Natural killer cell (primary cell): Measurements from ENCODE around the gene AK3. TPM values are rescaled to one million over a fixed set of nuclear protein-coding genes. Genes with fewer than 3 reads are reported as not detected.

Source experiments
- ATAC-seq, 3 donors: fragments of 150-1000 bp in 2 of 3; fragments of 200-7000 bp in 1 of 3; cut with Tn5 transposase; 1 replicate in 1 of 3; 2 replicates in 2 of 3; pipeline ENCODE4 v1.10.0; 2021; ENCODE audit warnings: mild to moderate bottlenecking in 2 of 3, moderate library complexity in 2 of 3
- DNase-seq, 2 donors: peaks; one replicate each; pipeline versions ENCODE4 v3.0.0 to v3.0.0-alpha.2; 2013 to 2021; ENCODE audit warnings: mixed read lengths in 1 of 2
- H3K27ac ChIP-seq: one replicate; pipeline ENCODE4 v1.5.1; 2013; ENCODE audit warnings: mild to moderate bottlenecking, low read length
- H3K27me3 ChIP-seq: one replicate; pipeline ENCODE4 v1.6.1; 2013; ENCODE audit warnings: low read length; ENCODE audit not compliant: control insufficient read depth, insufficient read depth
- H3K36me3 ChIP-seq: one replicate; pipeline ENCODE4 v1.6.1; 2013; ENCODE audit warnings: low read length; ENCODE audit not compliant: control insufficient read depth, insufficient read depth
- H3K4me1 ChIP-seq: one replicate; pipeline ENCODE4 v1.6.1; 2013; ENCODE audit warnings: low read length; ENCODE audit not compliant: control insufficient read depth, insufficient read depth
- H3K4me3 ChIP-seq: one replicate; pipeline ENCODE4 v1.5.1; 2013; ENCODE audit warnings: low read length
- H3K9me3 ChIP-seq: one replicate; pipeline ENCODE4 v1.6.1; 2013; ENCODE audit warnings: low read length; ENCODE audit not compliant: control insufficient read depth, insufficient read depth
- H3K27ac Mint-ChIP-seq, 2 donors: one replicate each; pipeline ENCODE4 v1.8.0; 2022; ENCODE audit warnings: mild to moderate bottlenecking in 2 of 2, mixed read lengths in 2 of 2, moderate library complexity in 1 of 2
- H3K27me3 Mint-ChIP-seq, 2 donors: one replicate each; pipeline ENCODE4 v1.8.0; 2022; ENCODE audit warnings: low read depth in 2 of 2, mixed read lengths in 2 of 2
- H3K36me3 Mint-ChIP-seq: one replicate; pipeline ENCODE4 v1.8.0; 2022; ENCODE audit warnings: mixed read lengths
- H3K4me1 Mint-ChIP-seq, 2 donors: one replicate each; pipeline ENCODE4 v1.8.0; 2022; ENCODE audit warnings: mixed read lengths in 2 of 2
- H3K4me3 Mint-ChIP-seq: one replicate; pipeline ENCODE4 v1.8.0; 2022; ENCODE audit warnings: mild to moderate bottlenecking, moderate library complexity, mixed read lengths
- H3K9me3 Mint-ChIP-seq, 2 donors: one replicate each; pipeline ENCODE4 v1.8.0; 2022; ENCODE audit warnings: mixed read lengths in 2 of 2
- CTCF ChIP-seq: fragments of 200-600 bp; IDR thresholded peaks from one replicate; pipeline ENCODE4 v1.8.0; 2022; ENCODE audit warnings: antibody characterized with exemption
- WGBS: methylation state at CpG from one replicate; pipeline ENCODE4 v1.1.7; 2013; ENCODE audit warnings: missing lambda C conversion rate; ENCODE audit not compliant: insufficient coverage; 5-methylcytosine and 5-hydroxymethylcytosine counted together
- intact Hi-C: fragments of 100-400 bp; cut with micrococcal nuclease; formaldehyde crosslinking; loops from one replicate; pipeline ENCODE4 v1.14.2; 2022
- total RNA-seq, 4 donors: library from RNA; stranded (reverse); fragments of 120-200 nt in 1 of 4; gene quantifications; one replicate each; pipeline versions ENCODE4 v1.2.3 to v1.2.4, GENCODE V29; 2013 to 2022

The AK3 gene
- total RNA-seq, 3 donors from 2014 or later (not counting 1 experiment from before 2014, with no cell fraction given), result 18.6 to 23.1 (median 21.0) TPM

DNA sequence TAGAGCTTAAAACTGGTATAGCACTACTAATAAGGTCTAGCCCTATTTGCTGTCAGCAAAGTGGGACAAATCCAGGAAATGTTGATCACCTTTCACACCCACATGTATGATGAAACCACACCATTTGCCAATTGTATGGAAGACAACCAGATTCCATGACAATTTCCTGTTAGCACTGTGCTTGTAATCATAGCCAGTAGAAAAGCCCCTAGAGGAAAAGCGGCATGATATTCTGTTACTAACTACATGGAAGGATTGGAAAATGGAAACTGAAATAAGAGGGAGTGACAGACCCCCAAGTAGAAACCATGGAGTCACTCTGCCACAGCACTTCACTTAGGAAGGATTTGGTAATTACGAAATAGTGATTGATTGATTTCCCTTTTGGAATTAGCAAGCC, 75.6 kb downstream of the AK3 start:
- peaks cover 22% of the 10 kb centered on the region for H3K4me1 ChIP-seq
- H3K36me3 ChIP-seq, result no peaks in the 10 kb centered on the region
- H3K4me1 Mint-ChIP-seq, result peaks cover 49 to 60% of the 10 kb centered on the region in 2 donors

GRCh38 chr9:4663956-4664355, 77.0 kb downstream of the AK3 start:
- Histone ChIP-seq H3K9me3 (no peaks in the 10 kb centered on the region), H3K36me3 (no peaks in the 10 kb centered on the region), H3K4me1 (peaks cover 22% of the 10 kb centered on the region), H3K27me3 (peaks cover 4% of the 10 kb centered on the region), H3K4me3 (no peak overlapping the region), H3K27ac (no peak overlapping the region)
- DNase-seq (no peak), ATAC-seq (no peak)
- WGBS, result 89% methylated on average over 2 of the region's 3 CpGs
- intact Hi-C loops, result loop anchor here (10.0 kb wide), 1 partner anchor 321 kb away; the partner anchor contains the start of gene JAK2
- Mint-ChIP-seq H3K4me3 (peak overlapping the region; percentile 98), H3K36me3 (no peaks in the 10 kb centered on the region), H3K27ac (peak overlapping the region; percentile 88 to 91), H3K27me3 (peaks cover 6 to 11% of the 10 kb centered on the region in 2 donors), H3K9me3 (no peaks in the 10 kb centered on the region), H3K4me1 (peaks cover 54 to 60% of the 10 kb centered on the region in 2 donors)
- no peak for TF ChIP-seq CTCF

More for the DNA sequence above, 75.6 kb downstream of the AK3 start:
- Mint-ChIP-seq H3K36me3 (no peaks in the 10 kb centered on the region), H3K9me3 (no peaks in the 10 kb centered on the region), H3K27ac (peak overlapping the region; percentile 68 to 91), H3K4me3 (peak overlapping the region; percentile 88), H3K27me3 (peaks cover 6 to 11% of the 10 kb centered on the region in 2 donors)
- no peaks in the 10 kb centered on the region for H3K9me3 ChIP-seq
- no peak overlapping the region for H3K4me3 ChIP-seq
- H3K27me3 ChIP-seq, result peaks cover 10% of the 10 kb centered on the region
- H3K27ac ChIP-seq, result no peak overlapping the region
- intact Hi-C loops, result loop anchor here (10.0 kb wide), 1 partner anchor 319 kb away; the partner anchor contains the start of gene JAK2
- DNase-seq (no peak), ATAC-seq (no peak)
- no peak for TF ChIP-seq CTCF
- 97% methylated on average over 2 of the region's 2 CpGs for WGBS

GRCh38 chr9:4662989-4663792, 77.8 kb downstream of the AK3 start:
- Histone ChIP-seq H3K9me3 (no peaks in the 10 kb centered on the region), H3K4me1 (peaks cover 22% of the 10 kb centered on the region), H3K36me3 (no peaks in the 10 kb centered on the region), H3K27me3 (no peaks in the 10 kb centered on the region), H3K4me3 (peak overlapping the region; percentile 57), H3K27ac (no peak overlapping the region)
- TF ChIP-seq CTCF, result no peak
- no peaks in the 10 kb centered on the region for H3K36me3 Mint-ChIP-seq
- WGBS, result 73% methylated on average over 12 of the region's 13 CpGs
- peak overlapping the region; percentile 98 for H3K4me3 Mint-ChIP-seq
- peaks cover 0 to 7% of the 10 kb centered on the region in 2 donors for H3K27me3 Mint-ChIP-seq
- ATAC-seq (peak in 1 of 3 donors; percentile 10), DNase-seq (peak in 1 of 2 donors; percentile 61)
- no peaks in the 10 kb centered on the region for H3K9me3 Mint-ChIP-seq
- H3K4me1 Mint-ChIP-seq, result peaks cover 54 to 60% of the 10 kb centered on the region in 2 donors
- H3K27ac Mint-ChIP-seq, result peak overlapping the region; percentile 88 to 91
- intact Hi-C loops, result loop anchor here (1.0 to 10.0 kb wide), 2 partner anchors 16 to 322 kb away; partner anchors contain the start of genes CDC37L1 and JAK2
